ENCODE measurements around the gene GNAL.
"Not testable (repeated sequence)": the region's sequence is repeated elsewhere in the genome, so short reads cannot be mapped to it uniquely, and the experiment has no call there.

GNAL gene

DNA sequence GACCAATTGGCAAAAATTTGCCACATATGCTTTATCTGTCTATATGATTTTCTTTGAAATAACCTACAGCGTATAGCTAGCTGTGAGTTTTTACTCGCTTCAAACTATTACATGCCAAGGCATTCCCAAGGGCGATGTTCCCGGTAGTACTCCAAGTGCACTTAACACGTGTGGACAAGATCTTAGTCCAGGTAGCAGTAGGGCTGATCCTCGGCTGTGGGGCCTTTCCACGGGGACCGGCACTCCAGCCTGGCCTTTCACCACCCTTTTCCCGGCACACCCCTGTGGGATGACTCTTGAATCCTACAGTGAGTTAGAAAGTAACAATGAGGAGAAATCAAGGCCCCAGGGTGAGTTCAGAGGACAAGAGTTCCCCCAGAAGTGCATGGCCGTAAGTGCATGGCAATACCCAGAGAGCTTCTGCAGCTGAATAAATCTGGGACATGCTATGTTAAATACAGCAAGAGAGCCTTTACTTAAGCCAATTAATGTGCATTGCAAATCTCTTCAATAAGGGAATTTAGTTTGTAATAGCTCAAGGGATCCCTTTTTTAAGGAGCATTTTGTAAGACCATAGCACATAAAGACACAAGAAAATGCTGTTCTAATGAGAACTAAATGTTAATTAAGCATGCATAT lies 188.6 kb downstream of the GNAL start:
- DNase-seq (ENCODE audit: low spot score), result no peak

DNA sequence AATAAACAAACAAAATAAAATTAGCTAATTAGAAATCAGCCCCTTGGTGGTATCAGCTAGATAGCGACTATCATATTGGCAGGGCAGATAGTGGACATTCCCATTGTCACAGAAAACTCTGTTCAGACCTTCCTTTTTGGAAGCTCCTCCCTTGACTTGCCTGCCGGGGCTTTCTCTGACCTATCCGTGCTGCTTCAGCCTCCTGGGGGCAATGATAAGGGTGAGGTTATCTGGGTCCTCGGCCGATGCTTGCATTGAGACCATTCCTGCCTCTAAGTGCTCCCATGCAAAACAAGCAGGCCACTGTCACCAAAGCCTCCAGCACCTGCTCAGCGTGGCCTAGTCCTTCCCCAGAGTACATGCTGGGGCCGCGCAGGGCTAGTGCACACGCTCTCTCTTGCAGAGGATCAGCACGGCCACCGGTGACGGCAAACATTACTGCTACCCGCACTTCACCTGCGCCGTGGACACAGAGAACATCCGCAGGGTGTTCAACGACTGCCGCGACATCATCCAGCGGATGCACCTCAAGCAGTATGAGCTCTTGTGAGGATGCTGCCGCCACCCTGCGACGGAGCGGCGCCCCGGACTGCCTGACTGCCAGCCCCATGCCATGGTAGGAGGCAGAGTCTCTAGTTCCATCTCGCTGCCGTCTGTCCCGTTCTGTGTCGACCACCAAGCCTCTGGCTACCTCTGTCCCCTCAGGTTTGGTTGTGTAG lies 191.7 kb downstream of the GNAL start:
- no peak for DNase-seq (ENCODE audit: low spot score)

DNA sequence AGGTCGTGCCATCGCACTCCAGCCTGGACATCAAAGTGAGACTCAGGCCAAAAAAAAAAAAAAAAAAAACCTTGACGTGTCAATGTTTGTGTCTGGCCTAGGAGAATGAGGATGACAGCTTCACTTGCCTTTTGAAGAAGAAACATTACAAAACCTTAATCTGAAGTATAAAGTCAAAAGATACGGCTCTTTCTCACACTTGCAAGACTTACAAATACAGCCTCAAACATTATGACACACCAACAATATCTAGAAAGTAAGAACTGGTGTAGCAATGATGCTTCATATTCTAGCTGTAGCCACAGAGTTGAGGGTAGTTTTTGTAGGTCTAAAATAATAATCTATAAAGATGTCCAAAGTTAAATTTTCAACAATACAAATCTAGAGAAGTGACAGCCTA lies 193.6 kb downstream of the GNAL start:
- no peak for DNase-seq (ENCODE audit: low spot score)

DNA sequence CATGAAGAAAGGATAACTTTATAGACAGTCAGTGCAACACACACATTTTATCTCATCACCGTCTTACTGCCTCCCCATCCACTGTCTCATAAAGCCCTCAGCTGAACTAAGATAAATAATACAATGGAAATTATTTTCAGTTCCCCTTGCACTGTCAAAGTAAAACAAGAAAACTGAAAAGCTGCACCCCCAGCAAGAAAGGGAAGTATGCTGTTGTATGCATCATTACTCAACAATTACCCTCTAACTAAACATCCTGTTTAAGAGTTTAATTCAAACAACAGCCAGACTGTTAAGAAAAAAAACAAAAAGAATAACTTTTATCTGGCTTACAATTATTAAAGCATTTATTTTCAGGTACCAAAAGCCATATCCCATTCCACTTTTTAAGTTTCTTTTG lies 194.1 kb downstream of the GNAL start:
- DNase-seq (ENCODE audit: low spot score), result peak; percentile 75

DNA sequence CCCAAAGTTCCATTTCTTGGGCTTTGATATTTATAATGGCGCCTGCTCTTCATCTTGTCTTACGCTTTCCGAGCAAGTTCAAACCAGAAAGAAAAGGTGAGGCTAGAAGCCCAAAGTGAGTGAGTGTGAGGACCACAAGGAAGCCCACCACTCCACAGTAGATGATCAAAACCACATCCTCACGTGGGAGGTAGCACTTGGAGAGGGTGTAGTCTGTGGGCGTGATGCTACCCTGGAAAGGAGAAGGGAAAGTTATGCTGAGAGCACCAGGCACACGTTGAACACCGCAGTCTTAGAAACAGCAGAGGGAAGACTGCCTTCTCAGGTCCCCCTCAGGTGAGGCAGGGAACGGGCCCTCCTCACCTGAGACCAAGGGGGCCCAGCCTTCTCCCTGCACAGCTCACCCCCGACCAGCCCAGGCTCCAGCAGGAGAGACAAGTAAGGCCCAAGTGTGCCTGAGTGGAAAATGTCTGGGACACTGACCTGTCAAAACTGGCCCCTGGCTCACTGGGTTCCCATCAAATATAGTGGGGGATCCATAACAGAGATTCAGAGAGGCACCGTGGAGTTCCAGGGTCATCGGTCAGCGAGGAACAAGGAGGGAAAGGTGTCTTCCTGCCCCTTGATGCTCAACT lies 195.4 kb downstream of the GNAL start:
- DNase-seq (ENCODE audit: low spot score), result peak; percentile 18

DNA sequence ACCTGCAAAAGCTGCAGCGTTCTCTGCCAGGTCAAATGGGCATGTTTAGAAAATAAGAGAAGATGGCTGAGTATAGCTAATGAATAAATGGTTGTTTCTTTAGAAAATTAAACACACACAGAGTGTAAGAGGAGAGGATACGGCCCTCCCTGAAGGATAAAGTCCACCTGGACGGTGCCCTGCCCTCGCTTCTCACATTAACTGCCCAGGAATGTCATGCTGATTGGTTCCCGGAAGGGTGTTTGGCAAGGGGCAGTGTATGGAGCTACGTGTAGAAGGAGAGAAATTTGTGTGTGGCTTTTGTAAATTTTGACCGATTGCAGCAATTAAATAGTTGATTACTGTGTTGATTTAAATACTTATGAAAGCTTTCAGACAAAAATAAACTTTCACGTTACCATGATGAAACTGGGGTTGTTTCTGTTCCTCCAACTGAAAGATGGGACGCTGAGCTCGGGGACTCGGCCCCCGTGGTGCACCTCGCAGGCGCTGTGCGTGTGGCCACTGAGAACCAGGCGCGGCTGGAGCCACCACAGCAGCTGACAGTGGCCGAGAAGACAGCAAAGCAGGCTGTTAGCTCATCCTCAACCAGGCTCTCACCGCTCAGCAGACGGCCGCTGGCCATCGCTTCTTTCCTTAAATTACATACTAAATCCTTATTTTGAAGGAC lies 196.3 kb downstream of the GNAL start:
- no peak for DNase-seq (ENCODE audit: low spot score)

DNA sequence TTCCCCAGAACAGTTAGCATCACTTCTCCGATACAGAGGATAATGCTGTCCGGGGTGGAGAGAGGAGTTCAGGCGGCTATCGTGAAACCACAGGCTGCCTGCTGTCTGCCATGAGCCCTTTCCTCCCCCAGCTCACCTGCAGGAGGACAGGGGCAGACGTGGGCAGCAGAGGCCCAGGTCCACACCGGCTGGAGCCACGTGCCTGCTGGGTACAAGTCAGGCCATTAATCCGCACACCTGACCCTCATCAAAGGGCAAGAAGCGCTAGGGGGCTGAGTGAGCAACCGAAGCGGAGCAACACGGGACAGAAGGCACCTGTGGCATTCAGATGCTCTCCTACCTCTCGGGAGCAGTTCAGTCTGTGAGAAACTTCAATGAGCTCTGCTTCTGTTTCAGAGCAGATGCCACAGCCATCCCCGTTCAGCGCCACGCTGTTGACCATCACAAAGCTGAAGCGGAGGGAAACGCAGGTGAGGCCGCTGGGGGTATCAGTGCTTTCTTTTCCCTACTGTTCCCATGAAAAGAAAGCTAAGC lies 197.6 kb downstream of the GNAL start:
- no peak for DNase-seq (ENCODE audit: low spot score)

DNA sequence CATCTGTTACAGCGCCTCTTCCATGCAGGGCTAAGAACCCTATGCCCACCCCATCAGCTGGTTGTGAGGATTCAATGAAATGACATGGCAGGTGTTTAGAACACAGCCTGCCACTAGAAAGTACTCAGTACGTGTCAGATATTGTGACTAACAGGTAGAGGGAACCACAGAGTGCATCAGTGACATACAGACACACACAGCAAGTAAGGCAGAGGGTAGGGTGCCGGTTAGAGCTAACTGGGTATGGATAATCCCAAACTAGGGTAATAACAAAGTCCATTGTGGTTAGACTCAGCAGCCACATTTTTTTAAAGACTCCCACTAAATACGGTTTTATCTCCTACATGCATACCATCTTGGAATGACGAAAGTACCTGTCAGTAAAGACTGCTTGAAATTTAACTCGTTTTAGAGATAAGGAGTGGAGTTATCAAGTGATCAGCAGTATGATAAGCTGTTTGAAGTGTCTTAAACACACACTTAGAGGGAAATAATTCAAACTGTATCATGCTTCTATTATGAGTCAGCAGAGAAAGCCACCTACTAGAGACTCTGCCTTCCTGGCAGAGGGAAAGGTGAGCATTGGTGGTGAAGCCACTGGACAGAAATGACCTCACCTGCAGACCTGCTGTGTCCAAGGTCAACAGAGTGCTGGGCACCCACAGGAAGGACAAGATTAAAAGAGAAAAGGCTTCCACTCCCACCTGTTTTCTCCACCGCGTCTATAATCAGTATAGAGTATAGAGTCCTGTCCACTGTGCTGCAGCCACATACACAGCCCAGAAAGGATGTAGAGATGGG lies 198.5 kb downstream of the GNAL start:
- DNase-seq (ENCODE audit: low spot score), result no peak

DNA sequence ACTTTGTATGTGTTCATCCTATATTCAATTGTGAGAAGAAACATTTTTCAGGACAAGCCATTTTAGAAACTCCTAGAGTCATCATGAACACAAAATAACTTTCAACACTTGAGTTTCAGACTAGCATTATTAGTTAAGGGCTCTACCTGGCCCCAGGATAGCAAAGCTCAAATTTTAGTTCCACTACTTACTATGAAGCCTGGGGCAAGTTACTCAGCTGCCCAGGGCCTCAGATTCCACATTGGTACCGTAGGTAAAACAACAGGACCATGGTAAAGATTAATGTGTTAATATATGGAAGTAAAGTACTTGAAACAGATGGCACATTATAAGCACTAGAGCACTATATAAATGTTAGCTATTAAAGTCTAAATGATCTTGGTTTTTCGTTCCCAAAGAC lies 199.7 kb downstream of the GNAL start:
- no peak for DNase-seq (ENCODE audit: low spot score)

DNA sequence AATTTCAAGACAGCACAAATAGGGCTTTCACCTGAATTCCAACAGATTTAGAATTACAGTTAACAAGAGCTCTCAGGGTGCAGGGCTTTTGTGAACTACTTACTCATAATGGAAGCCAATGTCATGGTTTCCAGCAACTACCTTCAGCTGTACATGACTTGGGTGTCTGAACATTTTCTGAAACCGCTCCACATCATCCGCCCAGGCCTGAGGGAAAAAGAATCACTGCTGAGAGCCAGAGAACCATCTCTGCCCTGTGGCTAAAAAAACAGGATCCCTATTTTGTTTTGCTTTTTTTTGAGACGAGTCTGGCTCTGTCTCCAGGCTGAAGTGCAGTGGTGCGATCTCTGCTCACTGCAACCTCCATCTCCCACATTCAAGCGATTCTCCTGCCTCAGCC lies 200.2 kb downstream of the GNAL start:
- DNase-seq (ENCODE audit: low spot score), result no peak

DNA sequence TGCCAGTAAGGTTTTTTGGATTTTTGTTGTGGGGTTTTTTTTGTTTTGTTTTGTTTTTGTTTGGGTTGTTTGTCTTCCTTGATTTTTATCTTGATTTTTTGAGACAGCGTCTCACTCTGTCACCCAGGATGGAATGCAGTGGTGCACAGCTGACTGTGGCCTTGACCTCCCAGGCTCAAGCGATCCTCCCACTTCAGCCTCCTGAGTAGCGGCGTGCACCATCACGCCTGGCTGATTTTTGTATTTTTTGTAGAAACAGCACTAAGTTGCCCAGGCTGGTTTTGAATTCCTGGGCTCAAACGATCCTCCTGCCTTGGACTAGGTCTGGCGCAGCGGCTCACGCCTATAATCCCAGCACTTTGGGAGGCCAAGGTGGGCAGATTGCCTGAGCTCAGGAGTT lies 202.7 kb downstream of the GNAL start:
- DNase-seq (ENCODE audit: low spot score), result no peak

DNA sequence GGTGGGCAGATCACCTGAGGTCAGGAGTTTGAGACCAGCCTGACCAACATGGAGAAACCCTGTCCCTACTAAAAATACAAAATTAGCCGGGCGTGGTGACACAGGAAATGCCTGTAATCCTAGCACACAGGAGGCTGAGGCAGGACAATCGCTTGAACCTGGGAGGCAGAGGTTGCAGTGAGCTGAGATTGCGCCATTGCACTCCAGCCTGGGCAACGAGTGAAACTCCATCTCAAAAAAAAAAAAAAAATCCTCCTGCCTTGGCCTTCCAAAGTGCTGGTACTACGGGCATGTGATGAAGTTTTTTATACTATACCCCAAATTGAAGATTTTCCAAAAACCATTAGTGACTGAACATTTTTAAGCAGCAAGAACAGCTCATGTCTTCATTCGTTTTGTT lies 203.4 kb downstream of the GNAL start:
- DNase-seq (ENCODE audit: low spot score), result not testable (repeated sequence)

DNA sequence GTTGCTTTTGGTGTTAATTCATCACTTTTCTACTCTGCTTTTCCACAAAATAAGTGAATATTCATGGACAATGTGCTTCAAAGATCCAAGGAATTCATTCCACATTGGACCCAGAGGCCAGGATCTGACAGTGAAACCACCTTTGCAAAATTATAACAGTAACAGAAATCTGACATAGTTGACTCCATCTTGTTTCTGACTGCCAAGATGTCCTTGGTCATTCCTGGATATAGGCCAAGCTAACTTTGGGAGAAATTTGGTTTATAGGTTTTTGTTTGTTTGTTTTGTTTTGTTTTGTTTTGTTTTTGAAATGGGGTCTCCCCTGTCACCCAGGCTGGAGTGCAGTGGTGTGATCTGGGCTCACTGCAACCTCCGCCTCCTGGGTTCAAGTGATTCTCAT lies 208.7 kb downstream of the GNAL start:
- DNase-seq (ENCODE audit: low spot score), result no peak

DNA sequence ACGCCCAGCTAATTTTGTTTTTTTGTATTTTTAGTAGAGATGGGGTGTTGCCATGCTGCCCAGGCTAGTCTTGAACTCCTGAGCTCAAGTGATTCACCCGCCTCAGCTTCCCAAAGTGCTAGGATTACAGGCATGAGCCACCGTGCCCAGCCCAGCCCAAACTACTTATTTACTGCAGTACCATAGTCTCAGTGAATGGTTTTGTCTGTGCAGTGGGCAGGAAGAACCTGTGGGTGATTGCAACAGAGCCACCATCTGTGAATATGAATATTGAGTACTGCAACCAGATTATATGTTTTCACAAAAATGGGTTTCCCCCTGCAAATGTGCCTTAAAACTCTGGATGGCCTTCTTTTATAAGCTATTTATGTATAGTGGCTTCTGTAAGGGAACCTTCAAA lies 210.0 kb downstream of the GNAL start:
- no peak for DNase-seq (ENCODE audit: low spot score)

DNA sequence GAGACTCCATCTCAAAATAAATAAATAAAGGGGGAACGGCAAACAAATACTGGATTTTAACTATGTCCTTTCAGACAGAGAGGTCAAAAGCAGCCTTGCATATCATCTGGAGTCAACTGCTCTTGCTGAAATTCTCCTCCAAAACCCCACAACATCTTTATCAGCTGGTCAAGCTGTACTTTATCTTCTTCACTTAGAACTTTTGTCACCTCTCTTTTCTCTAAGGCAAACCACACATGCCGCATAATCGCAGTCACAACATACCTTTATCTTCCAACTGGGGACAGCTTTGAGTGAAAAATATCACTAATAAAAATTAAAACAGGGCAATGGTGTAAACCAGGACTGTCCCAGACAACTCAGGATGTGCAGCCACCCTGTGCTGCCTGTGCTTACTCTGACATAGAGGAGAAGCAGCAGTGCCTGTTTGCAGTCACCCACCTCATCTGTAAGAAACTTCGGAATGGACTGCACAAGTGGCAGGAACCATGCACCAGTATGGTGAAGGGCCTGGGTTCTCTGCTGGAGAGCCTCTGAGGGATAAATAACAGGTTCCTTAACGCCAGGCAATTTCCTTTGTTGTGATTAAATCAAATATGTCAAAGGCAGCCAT lies 212.9 kb downstream of the GNAL start:
- DNase-seq (ENCODE audit: low spot score), result no peak

DNA sequence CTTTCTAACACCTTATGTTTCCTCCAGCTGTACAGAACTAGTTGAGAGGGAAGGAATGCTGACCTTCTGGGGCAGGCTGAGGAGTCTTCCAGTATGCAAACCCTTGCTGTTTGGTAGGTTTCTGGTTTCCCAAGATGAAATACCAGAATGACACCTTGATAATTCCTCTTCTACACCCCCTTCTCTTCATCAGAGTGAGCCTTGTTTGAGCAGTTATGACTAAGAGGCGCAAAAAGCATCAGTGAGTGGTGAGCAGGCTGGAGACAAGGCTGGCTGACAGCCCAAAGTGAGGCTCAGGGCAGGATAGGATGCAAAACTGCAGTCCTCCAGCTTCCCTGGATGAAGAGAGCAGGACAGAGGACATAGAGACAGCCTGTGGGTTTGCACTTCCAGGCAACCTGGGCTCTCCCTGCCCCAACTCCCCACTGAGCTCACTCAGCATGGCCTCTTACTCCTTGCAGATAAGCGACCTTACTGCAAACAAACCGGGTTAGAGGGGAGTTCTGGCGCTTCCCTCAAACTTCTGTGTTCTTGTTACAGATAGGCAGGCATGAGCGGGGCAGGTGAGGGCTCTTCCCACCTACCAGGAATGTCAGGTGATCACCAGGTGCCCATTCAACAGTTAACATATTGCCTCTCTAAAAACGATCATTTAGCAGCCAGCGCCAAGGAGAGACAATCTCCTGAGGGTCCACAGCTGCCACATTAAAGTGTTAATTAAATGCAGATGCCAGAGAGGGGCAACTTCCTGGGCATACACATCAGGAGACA lies 213.6 kb downstream of the GNAL start:
- DNase-seq (ENCODE audit: low spot score), result no peak

DNA sequence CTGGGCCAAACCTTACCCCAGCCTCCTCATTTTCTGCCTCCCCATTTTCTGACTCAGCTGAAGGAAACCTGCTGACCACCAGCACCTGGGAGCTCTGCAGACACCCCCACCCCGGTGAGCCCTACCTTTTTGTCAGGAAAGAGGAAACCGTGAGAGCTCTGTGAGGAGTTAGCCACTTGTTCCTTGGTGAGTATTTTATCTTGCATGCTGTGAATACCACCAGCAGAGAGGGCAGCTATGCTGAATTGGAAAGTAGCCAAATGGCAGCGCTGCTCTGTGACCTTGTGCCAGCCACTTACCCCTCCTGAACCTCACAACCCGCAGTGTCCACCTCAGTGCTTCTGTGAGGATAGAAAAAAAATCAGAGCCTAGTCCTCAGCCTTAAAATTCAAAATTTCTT lies 216.5 kb downstream of the GNAL start:
- no peak for DNase-seq (ENCODE audit: low spot score)

DNA sequence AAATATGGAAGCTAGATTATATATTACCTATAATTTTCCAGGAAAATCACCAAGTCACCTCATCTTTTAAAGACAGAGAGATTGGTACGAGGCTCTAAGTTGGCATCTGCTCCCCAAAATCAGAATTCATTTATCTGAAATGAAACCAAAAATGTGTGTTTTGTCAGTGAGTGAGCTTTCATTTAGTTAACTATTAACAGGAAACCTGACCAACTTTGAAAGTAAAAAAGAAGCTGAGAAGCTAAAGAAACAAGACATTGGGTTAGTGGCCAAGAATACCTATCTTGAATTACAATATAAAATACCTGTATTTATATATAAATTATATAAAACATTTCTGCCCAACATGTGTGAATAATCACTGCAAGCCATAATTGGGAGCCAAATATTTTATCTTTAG lies 217.1 kb downstream of the GNAL start:
- no peak for DNase-seq (ENCODE audit: low spot score)

DNA sequence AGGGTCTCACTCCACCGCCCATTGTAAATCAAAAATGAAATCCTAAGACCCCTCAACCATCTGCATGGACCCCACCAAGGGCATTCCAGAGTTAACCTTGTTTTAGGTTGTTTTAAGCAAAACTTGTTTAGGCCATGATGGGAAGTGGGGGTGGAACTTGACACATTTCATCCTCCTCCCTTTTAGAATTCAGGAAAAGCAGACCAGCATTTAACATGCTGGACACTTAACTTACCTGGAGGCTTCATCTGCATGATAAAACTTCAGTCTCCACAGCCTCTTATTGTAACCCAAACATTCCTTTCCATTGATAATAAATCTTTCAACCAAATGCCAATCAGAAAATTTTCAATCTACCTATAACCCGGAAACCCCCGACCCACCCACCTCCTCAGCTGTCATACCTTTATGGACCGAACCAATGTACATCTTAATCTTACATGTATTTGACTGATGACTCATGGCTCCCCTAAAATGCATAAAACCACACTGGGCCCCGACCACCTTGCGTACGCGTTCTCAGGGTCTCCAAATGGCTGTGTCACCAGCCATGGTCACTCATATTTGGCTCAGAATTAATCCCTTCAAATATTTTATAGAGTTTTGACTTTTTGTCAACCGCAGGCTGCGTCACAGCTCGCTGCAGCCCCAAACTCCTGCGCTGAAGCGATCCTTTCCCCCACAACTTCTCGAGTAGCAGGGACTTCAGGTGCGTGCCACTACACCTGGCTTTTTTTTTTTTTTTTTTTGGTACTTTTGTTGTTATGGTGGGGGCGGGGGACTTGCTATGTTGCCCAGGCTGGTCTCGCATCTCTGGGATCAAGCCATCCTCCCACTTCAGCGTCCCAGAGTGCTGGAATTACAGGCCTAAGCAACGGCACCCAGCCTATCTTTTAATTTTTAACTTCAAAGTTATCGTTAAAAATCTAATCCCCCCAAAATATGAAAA lies 218.1 kb downstream of the GNAL start:
- DNase-seq (ENCODE audit: low spot score), result no peak
